HepG2 (cell line): Measurements from ENCODE around the gene DHX16. TPM values are rescaled to one million over a fixed set of nuclear protein-coding genes. Genes with fewer than 3 reads are reported as not detected.

Experiments
- ADNP ChIP-seq: sonication (generic); formaldehyde crosslinking; IDR thresholded peaks from 2 replicates; pipeline ENCODE4 v1.4.0; 2020; ENCODE audit warnings: missing genetic modification reagents
- ATF7 ChIP-seq, 2 experiments: fragments of 450-650 bp in 1 of 2; sonication (generic) in 1 of 2; formaldehyde crosslinking in 1 of 2; IDR thresholded peaks; 2 replicates each; pipeline versions ENCODE4 v1.4.0 to v1.6.1; 2016 to 2020; ENCODE audit warnings: antibody characterized with exemption in 1 of 2, mild to moderate bottlenecking in 1 of 2, missing genetic modification reagents in 1 of 2
- CCAR2 ChIP-seq: fragments of 200-400 bp; formaldehyde crosslinking; optimal IDR thresholded peaks from 2 replicates; pipeline ENCODE3; 2018; ENCODE audit warnings: low read depth, mild to moderate bottlenecking, low read length, moderate library complexity
- DMAP1 ChIP-seq: IDR thresholded peaks from 2 replicates; pipeline ENCODE4 v1.6.1; 2016
- DR1 ChIP-seq: sonication (generic); formaldehyde crosslinking; IDR thresholded peaks from 2 replicates; pipeline ENCODE4 v1.8.0; 2021; ENCODE audit warnings: mild to moderate bottlenecking, missing genetic modification reagents, inconsistent platforms
- EED ChIP-seq: sonication (generic); formaldehyde crosslinking; IDR thresholded peaks from 2 replicates; pipeline ENCODE4 v1.5.0; 2020; ENCODE audit warnings: mild to moderate bottlenecking, missing genetic modification reagents
- FLYWCH1 ChIP-seq: sonication (generic); formaldehyde crosslinking; IDR thresholded peaks from 2 replicates; pipeline ENCODE4 v1.8.1; 2023; ENCODE audit warnings: mild to moderate bottlenecking, missing genetic modification reagents
- KAT2B ChIP-seq: fragments of 150-350 bp; IDR thresholded peaks from 2 replicates; pipeline ENCODE4 v1.6.1; 2014; ENCODE audit warnings: low read depth, low read length, borderline replicate concordance
- KLF12 ChIP-seq: sonication (generic); formaldehyde crosslinking; IDR thresholded peaks from 2 replicates; pipeline ENCODE4 v1.4.0; 2020; ENCODE audit warnings: missing genetic modification reagents, borderline replicate concordance
- MED1 ChIP-seq: sonication (generic); formaldehyde crosslinking; IDR thresholded peaks from 2 replicates; pipeline ENCODE4 v1.4.0; 2020; ENCODE audit warnings: missing genetic modification reagents
- NKX3-1 ChIP-seq: sonication (generic); formaldehyde crosslinking; IDR thresholded peaks from 2 replicates; pipeline ENCODE4 v1.5.0; 2020; ENCODE audit warnings: missing genetic modification reagents
- NR2C2 ChIP-seq: sonication (generic); formaldehyde crosslinking; IDR thresholded peaks from 2 replicates; pipeline ENCODE4 v1.4.0; 2020; ENCODE audit warnings: missing genetic modification reagents, mild to moderate bottlenecking, moderate library complexity, borderline replicate concordance
- PCBP2 ChIP-seq: fragments of 200-400 bp; formaldehyde crosslinking; optimal IDR thresholded peaks from 2 replicates; pipeline ENCODE3; 2018; ENCODE audit warnings: low read length, low read depth; ENCODE audit not compliant: poor library complexity, severe bottlenecking
- POLR2A ChIP-seq, 2 experiments: IDR thresholded peaks; 2 replicates each; pipeline ENCODE4 v1.6.1; 2011; ENCODE audit warnings: low read depth in 2 of 2, low read length in 2 of 2, mild to moderate bottlenecking in 1 of 2, moderate library complexity in 1 of 2; ENCODE audit not compliant: insufficient read depth in 1 of 2
- PTBP1 ChIP-seq: fragments of 200-400 bp; formaldehyde crosslinking; IDR thresholded peaks from 2 replicates; pipeline ENCODE4 v1.6.1; 2018; ENCODE audit warnings: low read length, low read depth; ENCODE audit not compliant: poor library complexity, severe bottlenecking
- REXO4 ChIP-seq: sonication (generic); formaldehyde crosslinking; IDR thresholded peaks from 2 replicates; pipeline ENCODE4 v1.8.0; 2022; ENCODE audit warnings: missing genetic modification reagents, mild to moderate bottlenecking, borderline replicate concordance
- RFXAP ChIP-seq: sonication (generic); formaldehyde crosslinking; IDR thresholded peaks from 2 replicates; pipeline ENCODE4 v1.4.0; 2020; ENCODE audit warnings: missing genetic modification reagents, borderline replicate concordance
- SALL2 ChIP-seq: sonication (generic); formaldehyde crosslinking; IDR thresholded peaks from 2 replicates; pipeline ENCODE4 v1.8.1; 2023; ENCODE audit warnings: mild to moderate bottlenecking, missing genetic modification reagents, inconsistent platforms
- SOX13 ChIP-seq, 3 experiments: fragments of 450-650 bp in 1 of 3; sonication (generic) in 1 of 3; formaldehyde crosslinking in 1 of 3; IDR thresholded peaks in 2 of 3; conservative IDR thresholded peaks in 1 of 3; 2 replicates each; pipeline versions ENCODE4 v1.5.0 to v1.6.1; 2016 to 2020; ENCODE audit warnings: antibody characterized with exemption in 1 of 3, mild to moderate bottlenecking in 1 of 3, missing compliant biosample characterization in 1 of 3, missing genetic modification reagents in 1 of 3, moderate library complexity in 1 of 3
- TOPORS ChIP-seq: sonication (generic); formaldehyde crosslinking; IDR thresholded peaks from 2 replicates; pipeline ENCODE4 v1.8.0; 2023; ENCODE audit warnings: mild to moderate bottlenecking, missing genetic modification reagents
- ZNF230 ChIP-seq: sonication (generic); formaldehyde crosslinking; IDR thresholded peaks from 2 replicates; pipeline ENCODE4 v1.4.0; 2020; ENCODE audit warnings: mild to moderate bottlenecking, missing genetic modification reagents
- ZNF263 ChIP-seq: sonication (generic); formaldehyde crosslinking; IDR thresholded peaks from 2 replicates; pipeline ENCODE4 v1.4.0; 2020; ENCODE audit warnings: missing genetic modification reagents
- ZNF431 ChIP-seq: sonication (generic); formaldehyde crosslinking; IDR thresholded peaks from 2 replicates; pipeline ENCODE4 v1.9.0; 2022; ENCODE audit warnings: missing genetic modification reagents, low read depth, mild to moderate bottlenecking, borderline replicate concordance
- ZNF724P ChIP-seq: sonication (generic); formaldehyde crosslinking; IDR thresholded peaks from 2 replicates; pipeline ENCODE4 v1.8.0; 2022; ENCODE audit warnings: missing genetic modification reagents, borderline replicate concordance
- ZNF781 ChIP-seq: sonication (generic); formaldehyde crosslinking; IDR thresholded peaks from 2 replicates; pipeline ENCODE4 v1.5.1; 2020; ENCODE audit warnings: borderline replicate concordance, mild to moderate bottlenecking, missing genetic modification reagents; ENCODE audit errors: not compliant biosample characterization
- ZNF788 ChIP-seq: sonication (generic); formaldehyde crosslinking; IDR thresholded peaks from 2 replicates; pipeline ENCODE4 v1.5.0; 2020; ENCODE audit warnings: mild to moderate bottlenecking, missing genetic modification reagents, borderline replicate concordance
- ZNF839 ChIP-seq: sonication (generic); formaldehyde crosslinking; IDR thresholded peaks from 2 replicates; pipeline ENCODE4 v1.4.0; 2020; ENCODE audit warnings: missing genetic modification reagents, mild to moderate bottlenecking, borderline replicate concordance
- ZNF841 ChIP-seq: sonication (generic); formaldehyde crosslinking; IDR thresholded peaks from 2 replicates; pipeline ENCODE4 v1.8.1; 2023; ENCODE audit warnings: missing genetic modification reagents, borderline replicate concordance
- polyA plus RNA-seq, 8 experiments: library from polyadenylated mRNA; depleted of rRNA in 3 of 8; stranded (reverse) in 7 of 8; unstranded in 1 of 8; fragments of >200 nt; fragmentation: Illumina TruSeq in 4 of 8; extraction: Trizol in 4 of 8; gene quantifications; 2 replicates each; pipeline versions ENCODE4 v1.2.1 to v1.2.3, GENCODE V29; 2011 to 2016; ENCODE audit warnings: low read depth in 4 of 8, missing spikeins in 1 of 8, mixed read lengths in 1 of 8; ENCODE audit not compliant: insufficient read depth in 1 of 8
- total RNA-seq, 5 experiments: library from RNA; depleted of rRNA; stranded (reverse); fragments of >200 nt; fragmentation: Illumina TruSeq; extraction: Trizol; gene quantifications; 2 replicates each; pipeline ENCODE4 v1.2.3, GENCODE V29; 2016; ENCODE audit warnings: low read depth in 1 of 5
- TF ChIP-seq, protein P1 (sequence below): sonication (generic); formaldehyde crosslinking; IDR thresholded peaks from 2 replicates; pipeline ENCODE4 v1.4.0; 2020; ENCODE audit warnings: missing genetic modification reagents, borderline replicate concordance

The DHX16 gene
- total and polyA plus RNA-seq, 2 of the 13 experiments (the other 11 are each of a cell fraction or from before 2014, with no cell fraction given): 57.0 to 58.5 TPM

DNA sequence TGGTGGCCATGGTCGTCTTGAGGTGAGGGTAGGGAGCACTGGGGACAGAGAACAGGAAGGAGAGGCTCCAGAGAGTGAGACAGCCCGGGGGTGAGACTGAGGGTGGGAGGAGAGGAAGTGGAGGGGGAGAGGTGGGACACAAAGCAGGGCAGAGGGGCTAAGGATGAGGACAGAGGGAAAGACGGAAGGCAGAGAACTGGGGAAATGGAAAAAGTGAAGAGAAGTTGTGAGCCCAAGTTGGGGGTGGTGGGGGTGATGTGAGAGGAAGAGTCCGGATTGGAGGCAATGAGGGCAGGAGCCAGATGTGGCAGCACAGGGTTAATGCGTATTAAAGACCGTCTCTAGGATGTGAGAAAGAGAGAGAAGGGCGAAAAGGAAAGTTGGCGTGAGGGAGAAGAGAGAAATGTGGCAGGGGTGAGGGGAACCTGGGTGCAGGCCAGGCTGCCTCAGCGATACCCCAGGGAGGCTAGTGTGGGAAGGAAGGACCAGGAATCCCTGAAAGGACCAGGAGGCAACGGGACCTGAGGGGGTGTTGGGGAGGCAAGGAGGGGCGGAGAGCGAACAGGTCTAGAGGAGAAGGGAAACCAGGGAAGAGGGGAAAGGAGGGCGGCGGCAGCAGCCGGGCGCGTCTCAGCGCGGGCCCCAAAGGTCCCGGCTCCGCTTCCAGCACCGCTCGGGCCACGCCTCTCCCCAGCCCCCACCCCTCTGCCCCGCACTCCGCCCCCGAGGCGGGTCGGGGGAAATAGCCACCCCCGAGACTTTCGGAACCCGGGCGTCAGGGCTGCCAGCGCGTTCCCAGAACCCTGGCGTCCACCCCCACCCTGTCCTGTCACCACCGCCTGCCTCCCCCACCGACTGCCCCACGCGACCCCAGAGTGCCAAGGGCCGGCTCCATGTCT, 13.5 kb upstream of the DHX16 start, which contains the start of gene PPP1R18 (continued):
- no peak for TF ChIP-seq SOX13 (IDR thresholded peaks at IDR 0.05)
- TF ChIP-seq SOX13 (CRISPR knock-in tag; conservative IDR thresholded peaks at IDR 0.05 in 1 of 2, IDR thresholded peaks at IDR 0.05 in 1 of 2): no peak
- TF ChIP-seq MED1 (CRISPR knock-in tag): 0 out of 2 replicates have a peak, but pooled peaks have one; percentile 5
- TF ChIP-seq PTBP1: no peak
- TF ChIP-seq ATF7 (IDR thresholded peaks at IDR 0.05): no peak
- no peak for TF ChIP-seq ATF7 (CRISPR knock-in tag; IDR thresholded peaks at IDR 0.05)
- no peak for TF ChIP-seq ZNF263 (CRISPR knock-in tag)
- TF ChIP-seq DMAP1 (CRISPR knock-in tag): 0 out of 2 replicates have a peak, but pooled peaks have one; percentile 29
- no peak for TF ChIP-seq ZNF724P (CRISPR knock-in tag)
- TF ChIP-seq ZNF230 (CRISPR knock-in tag): peak; percentile 40; the same call in 1 of the 2 replicates
- TF ChIP-seq ZNF788: 0 out of 2 replicates have a peak, but pooled peaks have one; percentile 23
- TF ChIP-seq FLYWCH1: 0 out of 2 replicates have a peak, but pooled peaks have one; percentile 8
- no peak for TF ChIP-seq ADNP (CRISPR knock-in tag)
- TF ChIP-seq, protein P1, sequence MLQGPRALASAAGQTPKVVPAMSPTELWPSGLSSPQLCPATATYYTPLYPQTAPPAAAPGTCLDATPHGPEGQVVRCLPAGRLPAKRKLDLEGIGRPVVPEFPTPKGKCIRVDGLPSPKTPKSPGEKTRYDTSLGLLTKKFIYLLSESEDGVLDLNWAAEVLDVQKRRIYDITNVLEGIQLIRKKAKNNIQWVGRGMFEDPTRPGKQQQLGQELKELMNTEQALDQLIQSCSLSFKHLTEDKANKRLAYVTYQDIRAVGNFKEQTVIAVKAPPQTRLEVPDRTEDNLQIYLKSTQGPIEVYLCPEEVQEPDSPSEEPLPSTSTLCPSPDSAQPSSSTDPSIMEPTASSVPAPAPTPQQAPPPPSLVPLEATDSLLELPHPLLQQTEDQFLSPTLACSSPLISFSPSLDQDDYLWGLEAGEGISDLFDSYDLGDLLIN (CRISPR knock-in tag): 0 out of 2 replicates have a peak, but pooled peaks have one; percentile 26
- TF ChIP-seq PCBP2: peak; percentile 70
- no peak for TF ChIP-seq ZNF781 (CRISPR knock-in tag)
- TF ChIP-seq SALL2 (CRISPR knock-in tag): 0 out of 2 replicates have a peak, but pooled peaks have one; percentile 25
- TF ChIP-seq NR2C2 (CRISPR knock-in tag): 0 out of 2 replicates have a peak, but pooled peaks have one; percentile 26
- 0 out of 2 replicates have a peak, but pooled peaks have one; percentile 32 for TF ChIP-seq ZNF431 (CRISPR knock-in tag)
- TF ChIP-seq CCAR2: no peak
- no peak for TF ChIP-seq TOPORS (CRISPR knock-in tag)
- TF ChIP-seq KLF12 (CRISPR knock-in tag): 0 out of 2 replicates have a peak, but pooled peaks have one; percentile 58
- no peak for TF ChIP-seq DR1 (CRISPR knock-in tag)
- TF ChIP-seq POLR2A (IDR thresholded peaks at IDR 0.05; ENCODE audit: insufficient read depth in 1 of 2, low read depth in 2 of 2, low read length in 2 of 2): 0 out of 4 replicates have a peak, but pooled peaks of 1 of the 2 experiments have one; percentile 33
- 0 out of 2 replicates have a peak, but pooled peaks have one; percentile 8 for TF ChIP-seq RFXAP
- TF ChIP-seq NKX3-1 (CRISPR knock-in tag): no peak
- no peak for TF ChIP-seq REXO4 (CRISPR knock-in tag)
- no peak for TF ChIP-seq KAT2B
- TF ChIP-seq EED: 0 out of 2 replicates have a peak, but pooled peaks have one; percentile 59
- TF ChIP-seq ZNF841 (CRISPR knock-in tag): no peak
- no peak for TF ChIP-seq ZNF839 (CRISPR knock-in tag)
